ENCODE results near the gene CNTNAP2.

GRCh38 chr7:146960773-146961391, 844.3 kb downstream of the CNTNAP2 start:
- TF ChIP-seq CTCF (conservative IDR thresholded peaks at IDR 0.05 in 1 of 2, IDR thresholded peaks at IDR 0.05 in 1 of 2; ENCODE audit: low read depth in 1 of 2, low read length in 2 of 2) (no peak), EZH2 (IDR thresholded peaks at IDR 0.05; ENCODE audit: low read length, missing control alignments) (no peak)

Measured in fibroblast of lung (primary cell).